Measurements from ENCODE around the gene SLC40A1.

DNA sequence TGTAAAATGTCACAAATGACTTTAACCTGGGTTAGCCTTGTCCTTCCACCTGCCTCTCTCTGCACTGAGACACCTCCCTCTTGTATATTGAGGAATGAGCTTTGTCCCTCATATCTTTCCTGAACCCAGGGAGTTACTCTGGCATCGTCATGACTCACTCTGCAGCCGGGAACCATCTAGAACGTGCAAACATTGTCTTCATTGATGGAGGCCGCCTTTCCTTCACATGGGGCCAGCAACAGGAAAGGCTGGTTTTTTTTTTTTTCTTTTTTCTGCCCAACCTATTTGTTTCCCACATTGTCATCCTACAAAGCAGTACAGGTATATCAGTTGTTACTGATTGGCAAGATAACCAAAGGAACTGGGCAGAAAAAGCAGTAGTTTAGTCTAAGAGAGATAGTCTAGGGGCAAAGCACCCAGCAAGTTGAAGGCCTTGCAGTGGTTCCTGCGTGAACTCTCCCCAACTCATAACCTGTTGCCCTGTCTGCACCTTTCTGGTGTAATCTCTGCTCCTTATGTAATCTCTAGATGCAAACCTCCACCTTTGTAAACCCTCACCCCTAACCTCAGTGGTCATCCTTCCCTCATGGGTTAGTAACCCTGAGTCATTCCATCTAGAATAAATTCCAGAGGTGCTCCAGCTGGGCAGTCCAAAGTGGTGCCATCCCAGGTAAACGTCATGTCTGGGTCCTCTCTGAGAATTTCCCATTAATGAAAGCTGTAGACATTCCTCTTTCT lies 38.3 kb downstream of the SLC40A1 start:
- TF ChIP-seq, protein P1, sequence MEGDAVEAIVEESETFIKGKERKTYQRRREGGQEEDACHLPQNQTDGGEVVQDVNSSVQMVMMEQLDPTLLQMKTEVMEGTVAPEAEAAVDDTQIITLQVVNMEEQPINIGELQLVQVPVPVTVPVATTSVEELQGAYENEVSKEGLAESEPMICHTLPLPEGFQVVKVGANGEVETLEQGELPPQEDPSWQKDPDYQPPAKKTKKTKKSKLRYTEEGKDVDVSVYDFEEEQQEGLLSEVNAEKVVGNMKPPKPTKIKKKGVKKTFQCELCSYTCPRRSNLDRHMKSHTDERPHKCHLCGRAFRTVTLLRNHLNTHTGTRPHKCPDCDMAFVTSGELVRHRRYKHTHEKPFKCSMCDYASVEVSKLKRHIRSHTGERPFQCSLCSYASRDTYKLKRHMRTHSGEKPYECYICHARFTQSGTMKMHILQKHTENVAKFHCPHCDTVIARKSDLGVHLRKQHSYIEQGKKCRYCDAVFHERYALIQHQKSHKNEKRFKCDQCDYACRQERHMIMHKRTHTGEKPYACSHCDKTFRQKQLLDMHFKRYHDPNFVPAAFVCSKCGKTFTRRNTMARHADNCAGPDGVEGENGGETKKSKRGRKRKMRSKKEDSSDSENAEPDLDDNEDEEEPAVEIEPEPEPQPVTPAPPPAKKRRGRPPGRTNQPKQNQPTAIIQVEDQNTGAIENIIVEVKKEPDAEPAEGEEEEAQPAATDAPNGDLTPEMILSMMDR (IDR thresholded peaks at IDR 0.05; ENCODE audit: insufficient read depth, low read depth, low read length), result no peak
- TF ChIP-seq EZH2 (IDR thresholded peaks at IDR 0.05; ENCODE audit: insufficient read depth, low read length), result no peak

Data from astrocyte (in vitro differentiated cells and primary cell).